Skeletal muscle cell (primary cell): ENCODE results near the gene ANKRD40CL.

Experiments used
- DNase-seq: peaks from one replicate; pipeline ENCODE4 v3.0.0-alpha.2; 2010; ENCODE audit warnings: low read depth
- H3K4me3 ChIP-seq: 2 replicates; pipeline ENCODE4 v1.5.1; 2011; ENCODE audit warnings: low read depth, mild to moderate bottlenecking, control low read depth, low read length, moderate library complexity

ANKRD40CL gene

GRCh38 chr17:50766222-50767023 is 895 bp downstream of the ANKRD40CL start:
- H3K4me3 ChIP-seq = no peak overlapping the region
- no peak for DNase-seq

GRCh38 chr17:50765454-50766221 is 1.7 kb downstream of the ANKRD40CL start:
- H3K4me3 ChIP-seq = no peak overlapping the region
- no peak for DNase-seq

GRCh38 chr17:50764734-50765149 is 2.6 kb downstream of the ANKRD40CL start:
- H3K4me3 ChIP-seq = no peak overlapping the region

GRCh38 chr17:50763716-50764475 is 3.4 kb downstream of the ANKRD40CL start:
- no peak overlapping the region for H3K4me3 ChIP-seq
- no peak for DNase-seq

More at GRCh38 chr17:50764734-50765149, 2.6 kb downstream of the ANKRD40CL start:
- DNase-seq = no peak

- no peak for DNase-seq
- H3K4me3 ChIP-seq = no peak overlapping the region
Measured at GRCh38 chr17:50762177-50762576, 5.1 kb downstream of the ANKRD40CL start.

GRCh38 chr17:50758989-50759544 is 8.3 kb downstream of the ANKRD40CL start:
- no peak overlapping the region for H3K4me3 ChIP-seq
- no peak for DNase-seq

GRCh38 chr17:50758524-50758923 is 8.8 kb downstream of the ANKRD40CL start:
- DNase-seq = no peak
- H3K4me3 ChIP-seq = no peak overlapping the region

- no peak overlapping the region for H3K4me3 ChIP-seq
- DNase-seq = no peak
Measured at GRCh38 chr17:50754521-50754920, 12.8 kb downstream of the ANKRD40CL start.

GRCh38 chr17:50749245-50749644 is 18.1 kb downstream of the ANKRD40CL start:
- no peak overlapping the region for H3K4me3 ChIP-seq
- DNase-seq = no peak

GRCh38 chr17:50745631-50746030 is 21.7 kb downstream of the ANKRD40CL start:
- DNase-seq = no peak
- no peak overlapping the region for H3K4me3 ChIP-seq

GRCh38 chr17:50739098-50739497 is 28.2 kb downstream of the ANKRD40CL start:
- DNase-seq = no peak
- H3K4me3 ChIP-seq = no peak overlapping the region

GRCh38 chr17:50737118-50737698 is 30.1 kb downstream of the ANKRD40CL start:
- no peak for DNase-seq
- no peak overlapping the region for H3K4me3 ChIP-seq

GRCh38 chr17:50735287-50735686 is 32.0 kb downstream of the ANKRD40CL start:
- DNase-seq = no peak
- no peak overlapping the region for H3K4me3 ChIP-seq

GRCh38 chr17:50731575-50732460 is 35.5 kb downstream of the ANKRD40CL start:
- H3K4me3 ChIP-seq = no peak overlapping the region
- no peak for DNase-seq

- H3K4me3 ChIP-seq = no peak overlapping the region
- DNase-seq = no peak
Measured at GRCh38 chr17:50728881-50729765, 38.2 kb downstream of the ANKRD40CL start.

GRCh38 chr17:50728112-50728429 is 39.2 kb downstream of the ANKRD40CL start:
- no peak overlapping the region for H3K4me3 ChIP-seq
- no peak for DNase-seq

GRCh38 chr17:50725769-50726655 is 41.3 kb downstream of the ANKRD40CL start:
- no peak for DNase-seq
- H3K4me3 ChIP-seq = no peak overlapping the region
